ENCODE results near the gene PIGW.
"Not testable (repeated sequence)": the region's sequence is repeated elsewhere in the genome, so short reads cannot be mapped to it uniquely, and the experiment has no call there.

The PIGW gene

GRCh38 chr17:36506249-36506826, 28.4 kb upstream of the PIGW start:
- TF ChIP-seq SPI1 (IDR thresholded peaks at IDR 0.05; ENCODE audit: borderline replicate concordance, low read depth): no peak
- TF ChIP-seq GABPA (IDR thresholded peaks at IDR 0.05; ENCODE audit: low read depth): no peak
- TF ChIP-seq CTCF (IDR thresholded peaks at IDR 0.05; ENCODE audit: insufficient read depth, low read length): no peak
- TF ChIP-seq POLR2AphosphoS5 (IDR thresholded peaks at IDR 0.05; ENCODE audit: low read depth): no peak
- Histone ChIP-seq H3K4me3 (replicated peaks; ENCODE audit: insufficient read depth, low read length) (no peak overlapping the region), H3K27ac (replicated peaks) (no peak overlapping the region), H3K27me3 (ENCODE audit: insufficient read depth, poor library complexity, severe bottlenecking) (no peaks in the 10 kb centered on the region)
- DNase-seq (ENCODE audit: low read depth in 1 of 2, low spot score in 1 of 2): no peak

GRCh38 chr17:36506831-36507230, 28.0 kb upstream of the PIGW start:
- Histone ChIP-seq H3K27me3 (ENCODE audit: insufficient read depth, poor library complexity, severe bottlenecking) (no peaks in the 10 kb centered on the region), H3K4me3 (replicated peaks; ENCODE audit: insufficient read depth, low read length) (no peak overlapping the region), H3K27ac (replicated peaks) (no peak overlapping the region)
- DNase-seq (ENCODE audit: low read depth in 1 of 2, low spot score in 1 of 2): no peak
- no peak for TF ChIP-seq CTCF (IDR thresholded peaks at IDR 0.05; ENCODE audit: insufficient read depth, low read length)

- TF ChIP-seq POLR2AphosphoS5 (IDR thresholded peaks at IDR 0.05; ENCODE audit: low read depth) (no peak), REST (IDR thresholded peaks at IDR 0.05; ENCODE audit: insufficient replicate concordance, low read depth) (no peak), CTCF (IDR thresholded peaks at IDR 0.05; ENCODE audit: insufficient read depth, low read length) (no peak), SPI1 (IDR thresholded peaks at IDR 0.05; ENCODE audit: borderline replicate concordance, low read depth) (no peak), GABPA (IDR thresholded peaks at IDR 0.05; ENCODE audit: low read depth) (no peak)
- no peak for DNase-seq (ENCODE audit: low read depth in 1 of 2, low spot score in 1 of 2)
- Histone ChIP-seq H3K4me3 (replicated peaks; ENCODE audit: insufficient read depth, low read length) (no peak overlapping the region), H3K27me3 (ENCODE audit: insufficient read depth, poor library complexity, severe bottlenecking) (no peaks in the 10 kb centered on the region), H3K27ac (replicated peaks) (no peak overlapping the region)
These were observed 27.5 kb upstream of the PIGW start for GRCh38 chr17:36507266-36507665.

- not testable (repeated sequence) for DNase-seq (ENCODE audit: low read depth in 1 of 2, low spot score in 1 of 2); H3K27ac ChIP-seq (replicated peaks); H3K27me3 ChIP-seq (ENCODE audit: insufficient read depth, poor library complexity, severe bottlenecking); H3K4me3 ChIP-seq (replicated peaks; ENCODE audit: insufficient read depth, low read length)
These were observed 26.3 kb upstream of the PIGW start for GRCh38 chr17:36508439-36508838.

- TF ChIP-seq GABPA (IDR thresholded peaks at IDR 0.05; ENCODE audit: low read depth) (no peak), REST (IDR thresholded peaks at IDR 0.05; ENCODE audit: insufficient replicate concordance, low read depth) (no peak), SPI1 (IDR thresholded peaks at IDR 0.05; ENCODE audit: borderline replicate concordance, low read depth) (no peak), CTCF (IDR thresholded peaks at IDR 0.05; ENCODE audit: insufficient read depth, low read length) (no peak), POLR2AphosphoS5 (IDR thresholded peaks at IDR 0.05; ENCODE audit: low read depth) (no peak)
- H3K27me3 ChIP-seq (ENCODE audit: insufficient read depth, poor library complexity, severe bottlenecking): no peaks in the 10 kb centered on the region
- H3K4me3 ChIP-seq (replicated peaks; ENCODE audit: insufficient read depth, low read length): no peak overlapping the region
- DNase-seq (ENCODE audit: low read depth in 1 of 2, low spot score in 1 of 2): no peak
- no peak overlapping the region for H3K27ac ChIP-seq (replicated peaks)
These were observed 25.4 kb upstream of the PIGW start for GRCh38 chr17:36509272-36509985.
